Tibial artery (tissue), 4 donors: ENCODE data around the gene NUDT14.
A peak's percentile ranks its signal among the peaks of the same experiment; 100 is the strongest.

Experiments used
- DNase-seq, 2 donors: peaks; one replicate each; pipeline ENCODE4 v3.0.0-alpha.2; 2019
- H3K27ac ChIP-seq, 2 donors: fragments of 200-600 bp; sonication (generic) in 1 of 2; 1 replicate in 1 of 2; 2 replicates in 1 of 2; pipeline ENCODE4 v1.5.1; 2018 to 2019; ENCODE audit warnings: mild to moderate bottlenecking in 1 of 2
- H3K27me3 ChIP-seq, 2 donors: fragments of 200-600 bp; sonication (generic) in 1 of 2; one replicate each; pipeline versions ENCODE4 v1.5.1 to v1.6.0; 2016 to 2019
- H3K36me3 ChIP-seq, 3 donors: fragments of 200-600 bp; sonication (generic) in 2 of 3; one replicate each; pipeline ENCODE4 v1.5.1; 2016 to 2019; ENCODE audit warnings: mild to moderate bottlenecking in 2 of 3
- H3K4me1 ChIP-seq, 4 donors: fragments of 200-600 bp; sonication (generic) in 2 of 4; 1 replicate in 3 of 4; 2 replicates in 1 of 4; pipeline ENCODE4 v1.5.1; 2016 to 2019
- H3K4me3 ChIP-seq, 2 donors: fragments of 200-600 bp; sonication (generic) in 1 of 2; 1 replicate in 1 of 2; 2 replicates in 1 of 2; pipeline ENCODE4 v1.5.1; 2018 to 2019; ENCODE audit warnings: mild to moderate bottlenecking in 2 of 2
- H3K9me3 ChIP-seq, 3 donors: fragments of 200-600 bp; sonication (generic) in 1 of 3; one replicate each; pipeline ENCODE4 v1.5.1; 2016 to 2019
- CTCF ChIP-seq, 2 experiments: fragments of 200-600 bp in 1 of 2; fragments of 450-650 bp in 1 of 2; IDR thresholded peaks; one replicate each; pipeline ENCODE4 v1.5.1; 2017 to 2019; ENCODE audit warnings: antibody characterized with exemption in 2 of 2, mild to moderate bottlenecking in 1 of 2, moderate library complexity in 1 of 2
- intact Hi-C: fragments of 100-400 bp; cut with DNase I; formaldehyde crosslinking; loops from one replicate; pipeline ENCODE4 v1.15.0; 2023; ENCODE audit warnings: low total_unique reads

The NUDT14 gene

GRCh38 chr14:105196265-105196960 lies 15.3 kb upstream of the NUDT14 start:
- Histone ChIP-seq H3K4me1 (peaks cover 0 to 36% (median 20%) of the 10 kb centered on the region in 4 donors), H3K36me3 (no peaks in the 10 kb centered on the region), H3K27me3 (peaks cover 0 to 95% of the 10 kb centered on the region in 2 donors), H3K9me3 (no peaks in the 10 kb centered on the region), H3K4me3 (peak overlapping the region in 1 of 2 donors; percentile 1), H3K27ac (no peak overlapping the region)
- intact Hi-C loops, result no loop called here
- DNase-seq, result no peak
- no peak for TF ChIP-seq CTCF (IDR thresholded peaks at IDR 0.05)

GRCh38 chr14:105195522-105196264 lies 14.6 kb upstream of the NUDT14 start:
- Histone ChIP-seq H3K4me3 (no peak overlapping the region), H3K36me3 (no peaks in the 10 kb centered on the region), H3K9me3 (no peaks in the 10 kb centered on the region), H3K4me1 (peaks cover 0 to 36% (median 19%) of the 10 kb centered on the region in 4 donors), H3K27ac (no peak overlapping the region), H3K27me3 (peaks cover 0 to 95% of the 10 kb centered on the region in 2 donors)
- no peak for DNase-seq
- intact Hi-C loops, result no loop called here
- no peak for TF ChIP-seq CTCF (IDR thresholded peaks at IDR 0.05)

GRCh38 chr14:105195051-105195450 lies 13.9 kb upstream of the NUDT14 start:
- intact Hi-C loops, result no loop called here
- Histone ChIP-seq H3K27me3 (peaks cover 0 to 95% of the 10 kb centered on the region in 2 donors), H3K9me3 (no peaks in the 10 kb centered on the region), H3K4me1 (peaks cover 0 to 36% (median 19%) of the 10 kb centered on the region in 4 donors), H3K27ac (no peak overlapping the region), H3K36me3 (no peaks in the 10 kb centered on the region), H3K4me3 (no peak overlapping the region)
- no peak for TF ChIP-seq CTCF (IDR thresholded peaks at IDR 0.05)
- DNase-seq, result no peak

GRCh38 chr14:105193916-105194782 lies 13.0 kb upstream of the NUDT14 start:
- intact Hi-C loops, result no loop called here
- H3K27me3 ChIP-seq, result peaks cover 0 to 93% of the 10 kb centered on the region in 2 donors
- H3K9me3 ChIP-seq, result no peaks in the 10 kb centered on the region
- DNase-seq, result no peak
- no peaks in the 10 kb centered on the region for H3K36me3 ChIP-seq
- no peak overlapping the region for H3K4me3 ChIP-seq
- H3K27ac ChIP-seq, result no peak overlapping the region
- no peak for TF ChIP-seq CTCF (IDR thresholded peaks at IDR 0.05)
- peaks cover 0 to 36% (median 19%) of the 10 kb centered on the region in 4 donors for H3K4me1 ChIP-seq

- H3K4me3 ChIP-seq, result no peak overlapping the region
- H3K9me3 ChIP-seq, result peaks cover 0 to 5% (median 0%) of the 10 kb centered on the region in 3 donors
- DNase-seq, result no peak
- TF ChIP-seq CTCF (IDR thresholded peaks at IDR 0.05), result no peak
- H3K27me3 ChIP-seq, result peaks cover 0 to 91% of the 10 kb centered on the region in 2 donors
- no peaks in the 10 kb centered on the region for H3K36me3 ChIP-seq
- intact Hi-C loops, result no loop called here
- no peak overlapping the region for H3K27ac ChIP-seq
- H3K4me1 ChIP-seq, result peaks cover 0 to 36% (median 19%) of the 10 kb centered on the region in 4 donors
Observed at GRCh38 chr14:105192866-105193731, 12.0 kb upstream of the NUDT14 start.
